ENCODE measurements around the gene RBM22.

The RBM22 gene

DNA sequence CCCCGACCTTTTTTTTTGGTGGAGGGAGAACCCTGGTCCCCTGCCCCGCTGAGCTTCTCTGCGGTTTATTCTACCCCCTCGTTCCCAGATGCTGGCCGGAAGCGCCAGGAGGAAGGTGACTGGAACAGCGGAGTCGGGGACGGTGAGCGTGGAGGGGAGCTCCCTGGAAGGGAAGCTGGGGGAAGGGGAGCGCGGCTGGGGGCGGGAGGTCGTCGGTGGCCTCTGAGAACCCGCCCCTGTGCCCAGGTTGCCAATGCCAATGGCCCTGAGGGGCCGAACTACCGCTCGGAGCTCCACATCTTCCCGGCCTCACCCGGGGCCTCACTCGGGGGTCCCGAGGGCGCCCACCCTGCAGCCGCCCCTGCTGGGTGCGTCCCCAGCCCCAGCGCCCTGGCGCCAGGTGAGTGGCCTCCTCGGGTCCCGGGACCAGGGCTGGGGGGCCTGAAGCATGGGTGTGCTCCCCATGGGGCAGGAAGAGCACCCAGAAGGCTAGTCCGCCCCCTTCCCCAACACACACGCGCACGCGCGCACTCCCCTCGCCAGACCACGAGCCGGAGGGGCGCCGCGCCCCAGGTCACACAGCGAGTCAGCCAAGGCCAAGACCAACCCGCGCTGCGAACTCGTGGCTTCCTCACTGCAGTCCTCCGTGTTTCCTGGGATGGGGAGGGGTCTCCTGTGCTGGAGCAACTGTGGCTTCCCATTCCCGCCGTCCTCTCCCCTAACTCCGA is 29.2 kb downstream of the RBM22 start:
- peak; percentile 35 for DNase-seq

DNA sequence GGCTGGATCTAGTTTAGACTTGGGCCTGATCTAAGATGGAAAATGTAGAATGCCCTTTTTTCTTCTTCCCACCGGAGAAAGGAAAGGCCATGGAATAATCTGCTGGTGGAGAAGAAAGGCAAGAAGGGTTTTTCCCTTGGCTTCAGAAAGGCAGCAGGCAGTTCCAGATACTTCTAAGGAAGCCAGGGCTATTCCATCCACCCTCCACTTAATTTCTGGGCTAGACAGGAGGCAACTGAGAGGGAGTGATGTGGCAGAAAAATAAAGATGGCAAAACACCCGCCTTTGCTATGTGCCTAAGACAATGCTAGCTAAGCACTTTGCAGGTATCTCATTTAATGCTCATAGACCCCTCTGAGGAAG is 29.9 kb downstream of the RBM22 start:
- DNase-seq = peak; percentile 38

- no peak for DNase-seq
These were observed 30.5 kb downstream of the RBM22 start for GRCh38 chr5:150670275-150670947.

- no peak for DNase-seq
These were observed 35.8 kb downstream of the RBM22 start for GRCh38 chr5:150665044-150665443.

DNA sequence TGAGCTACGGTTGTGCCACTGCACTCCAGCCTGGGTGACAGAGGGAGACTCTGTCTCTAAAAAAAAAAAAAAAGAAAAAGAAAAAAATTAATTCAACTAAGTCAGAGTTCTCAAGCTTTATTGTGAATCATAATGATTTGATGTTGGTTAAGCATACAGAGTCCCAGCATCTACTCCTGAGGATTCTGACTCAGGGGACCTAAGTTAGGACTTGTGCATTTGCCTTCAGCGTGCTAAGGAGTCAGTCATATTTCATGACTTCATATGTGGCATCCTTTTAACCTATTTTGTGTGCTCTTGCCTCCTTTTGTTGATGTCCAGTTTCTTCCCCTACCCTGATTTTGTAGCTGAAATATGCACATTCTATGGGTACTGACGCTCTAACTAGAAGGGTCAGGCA is 36.9 kb downstream of the RBM22 start:
- DNase-seq = no peak

DNA sequence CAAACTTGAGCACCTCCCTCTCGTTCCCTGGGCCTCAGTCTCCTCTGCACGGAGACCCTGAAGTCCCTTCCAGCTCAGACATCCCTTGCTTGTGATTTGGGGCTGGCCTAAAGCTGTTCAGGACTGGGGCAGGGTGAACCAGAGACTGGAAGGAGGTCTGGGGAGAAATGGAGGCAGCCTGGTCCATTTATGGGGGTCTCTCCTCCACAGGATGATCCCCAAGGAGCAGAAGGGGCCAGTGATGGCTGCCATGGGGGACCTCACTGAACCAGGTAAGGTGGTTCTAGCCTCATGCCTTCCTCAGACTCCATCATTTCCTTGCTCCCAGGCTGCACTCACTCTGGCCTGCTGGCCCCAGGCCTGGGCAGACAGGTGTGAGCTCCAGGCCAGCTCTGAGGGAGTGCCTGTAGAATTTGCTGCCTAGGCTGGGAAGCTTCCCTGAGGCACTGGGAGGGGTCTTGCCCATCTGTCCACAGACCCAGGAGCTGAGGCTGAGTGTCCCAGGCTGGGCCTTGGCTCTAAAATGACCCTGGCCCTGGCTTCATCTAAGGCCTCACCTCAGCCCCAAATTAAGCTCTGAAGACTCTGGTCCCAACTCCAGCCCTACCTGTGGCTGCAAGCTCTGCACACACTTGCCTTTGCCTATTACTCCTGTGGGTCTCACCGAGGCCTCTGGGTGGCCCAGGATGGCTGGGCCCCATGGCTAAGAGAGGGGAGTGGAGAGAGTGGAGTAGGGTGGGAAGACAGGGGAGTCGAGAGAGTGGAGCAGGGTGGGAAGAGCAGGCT is 37.9 kb downstream of the RBM22 start:
- DNase-seq = no peak

DNA sequence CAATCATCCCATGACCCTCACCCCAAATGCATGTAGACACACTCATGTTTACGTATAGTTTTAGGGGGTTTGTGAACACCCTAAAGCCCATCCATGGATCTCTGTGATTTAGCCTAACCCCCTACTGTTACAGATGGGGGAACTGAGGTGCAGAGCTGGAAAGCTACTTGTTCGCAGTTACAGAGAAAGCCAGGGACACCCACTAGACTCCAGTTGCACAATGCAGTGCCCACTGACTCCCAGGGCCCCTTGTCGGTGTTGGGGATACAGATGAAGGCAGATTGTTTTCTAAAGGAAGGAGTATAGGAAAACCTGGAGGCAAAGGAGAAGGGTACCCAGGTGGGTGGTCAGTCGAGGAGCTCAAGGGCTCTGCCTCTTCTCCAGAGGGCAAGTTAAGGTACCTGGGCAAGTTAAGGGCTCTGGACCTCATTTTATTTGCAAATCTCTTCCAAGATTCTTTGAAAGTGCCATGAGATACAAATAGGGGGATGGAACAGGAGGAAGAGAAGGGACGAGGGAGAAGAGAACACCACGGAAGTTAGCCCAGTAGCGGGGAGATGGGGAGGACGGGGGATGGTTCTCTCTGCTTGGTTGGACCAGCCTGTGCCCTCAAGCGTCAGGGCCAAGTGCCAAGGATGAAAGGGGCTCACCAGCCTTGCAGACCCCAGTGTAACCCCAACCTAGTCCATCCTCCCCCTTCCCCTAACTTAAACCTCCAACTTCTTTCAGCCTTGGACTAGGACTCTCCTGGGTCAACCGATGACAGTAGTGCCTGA is 38.9 kb downstream of the RBM22 start:
- DNase-seq = no peak

DNA sequence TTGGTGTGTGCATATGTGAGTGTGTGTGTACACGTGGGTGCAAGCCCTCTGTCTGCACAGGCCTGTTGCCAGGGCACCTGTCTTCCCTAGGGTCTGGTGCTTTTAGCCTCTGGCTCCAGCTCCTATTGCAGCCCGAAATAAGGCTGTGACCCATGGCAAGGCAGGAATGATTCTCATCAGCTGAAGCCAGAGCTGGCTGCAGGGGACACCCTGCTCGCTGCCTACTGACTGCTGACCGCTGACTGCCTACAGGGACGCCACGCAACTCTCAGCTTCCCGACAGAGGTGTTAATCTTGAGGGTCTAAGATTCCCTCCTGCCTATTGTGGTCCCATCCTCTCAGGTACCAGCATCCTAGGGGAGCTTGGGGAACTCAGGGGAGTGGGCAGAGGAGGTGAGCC is 39.8 kb downstream of the RBM22 start, which contains the start of gene MYOZ3:
MYOZ3 (plus strand) TSS at position 166 of the 400 bp plus-strand sequence. CDS start 1,691 bp downstream, outside the sequence.
- no peak for DNase-seq

DNA sequence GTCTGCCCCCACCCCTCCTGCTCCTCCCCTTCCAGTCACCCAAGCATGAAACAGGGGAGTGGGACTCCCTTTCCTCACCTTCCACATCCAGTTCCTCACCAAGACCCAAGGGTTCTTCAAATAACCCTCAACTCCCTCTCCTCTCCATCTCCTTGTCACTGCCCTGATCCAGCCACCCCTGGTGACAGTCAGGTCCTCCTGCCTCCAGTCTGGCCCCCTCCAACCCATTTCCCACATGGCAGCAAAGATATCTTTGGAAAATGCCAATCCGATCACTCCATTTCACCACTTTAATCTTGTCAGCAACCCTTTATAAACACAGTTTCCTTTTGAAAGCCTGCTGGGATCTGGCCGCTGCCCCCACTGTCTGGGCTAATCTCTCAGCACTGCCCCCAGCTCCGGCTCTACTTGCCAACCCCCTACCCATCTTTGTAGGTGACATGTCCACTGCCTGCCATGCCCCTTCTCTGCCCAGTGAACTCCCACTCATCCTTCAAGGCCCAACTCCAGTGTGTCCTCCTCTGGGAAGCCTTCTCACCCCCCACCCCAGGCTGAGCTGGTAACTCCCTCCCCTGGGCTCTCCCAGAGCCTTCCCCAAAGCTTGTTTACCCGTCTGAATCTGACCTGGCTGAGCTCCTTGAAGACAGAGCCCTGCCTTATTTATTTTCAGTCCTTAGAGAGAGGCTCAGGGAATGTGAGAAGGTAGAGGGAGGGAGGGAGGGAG is 40.6 kb downstream of the RBM22 start:
- DNase-seq = no peak

GRCh38 chr5:150659360-150660107 is 41.3 kb downstream of the RBM22 start:
- peak; percentile 15 for DNase-seq

GRCh38 chr5:150658699-150659265 is 42.1 kb downstream of the RBM22 start:
- DNase-seq = peak; percentile 18

GRCh38 chr5:150658121-150658520 is 42.7 kb downstream of the RBM22 start:
- no peak for DNase-seq

DNA sequence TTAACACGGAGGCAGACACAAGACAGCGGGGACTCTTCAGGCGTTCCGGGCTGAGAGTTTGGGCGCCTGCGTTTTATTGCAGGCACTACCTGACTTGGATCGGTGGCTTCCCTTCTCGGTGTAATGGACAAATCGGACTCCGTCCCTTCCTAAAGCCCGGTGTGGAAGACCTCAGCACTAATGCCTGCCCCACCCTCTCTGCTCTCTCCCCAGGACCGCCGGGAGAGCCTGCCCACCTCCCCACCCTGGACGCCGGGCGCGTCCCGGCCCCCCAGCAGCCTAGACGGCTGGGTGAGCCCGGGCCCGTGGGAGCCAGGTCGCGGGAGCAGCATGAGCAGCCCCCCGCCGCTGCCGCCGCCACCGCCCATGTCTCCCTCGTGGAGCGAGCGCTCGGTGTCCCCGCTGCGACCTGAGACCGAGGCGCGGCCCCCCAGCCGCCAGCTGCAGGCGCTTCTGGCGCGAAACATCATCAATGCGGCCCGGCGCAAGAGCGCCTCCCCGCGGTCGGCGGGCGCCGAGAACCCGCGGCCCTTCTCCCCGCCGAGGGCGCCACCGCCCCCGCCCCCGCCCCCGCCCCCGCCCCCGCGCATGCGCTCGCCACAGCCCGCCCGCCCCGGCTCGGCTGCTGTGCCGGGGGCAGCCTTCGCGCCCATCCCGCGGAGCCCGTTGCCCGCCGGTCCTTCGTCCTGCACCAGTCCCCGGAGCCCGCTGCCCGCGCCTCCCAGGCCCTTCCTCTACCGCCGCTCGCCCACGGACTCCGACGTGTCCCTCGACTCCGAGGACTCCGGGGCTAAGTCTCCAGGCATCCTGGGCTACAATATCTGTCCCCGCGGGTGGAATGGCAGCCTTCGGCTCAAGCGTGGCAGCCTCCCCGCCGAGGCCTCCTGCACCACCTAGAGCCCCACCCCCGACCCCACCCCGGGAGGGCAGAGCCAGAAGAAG is 44.4 kb downstream of the RBM22 start:
- DNase-seq = peak; percentile 92

DNA sequence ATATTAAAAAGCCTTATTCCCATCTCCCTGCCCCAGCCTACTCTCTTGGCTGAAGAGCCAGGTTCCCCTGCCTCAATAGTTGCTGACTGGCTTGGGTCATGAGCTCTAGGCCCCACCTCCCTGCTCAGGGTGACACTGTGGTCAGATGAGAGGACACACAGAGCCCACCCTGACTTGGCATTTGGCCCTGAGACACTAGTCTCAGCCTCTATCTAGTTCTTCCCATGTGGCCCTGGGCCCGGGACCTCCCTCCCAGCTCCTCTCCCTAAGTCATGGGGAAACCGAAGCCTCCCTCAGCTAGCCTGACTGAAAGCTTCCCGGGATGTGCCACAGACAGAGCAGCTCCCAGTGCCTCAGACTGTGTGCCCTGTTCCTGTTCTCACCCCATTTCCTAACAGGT is 45.6 kb downstream of the RBM22 start:
- no peak for DNase-seq

DNA sequence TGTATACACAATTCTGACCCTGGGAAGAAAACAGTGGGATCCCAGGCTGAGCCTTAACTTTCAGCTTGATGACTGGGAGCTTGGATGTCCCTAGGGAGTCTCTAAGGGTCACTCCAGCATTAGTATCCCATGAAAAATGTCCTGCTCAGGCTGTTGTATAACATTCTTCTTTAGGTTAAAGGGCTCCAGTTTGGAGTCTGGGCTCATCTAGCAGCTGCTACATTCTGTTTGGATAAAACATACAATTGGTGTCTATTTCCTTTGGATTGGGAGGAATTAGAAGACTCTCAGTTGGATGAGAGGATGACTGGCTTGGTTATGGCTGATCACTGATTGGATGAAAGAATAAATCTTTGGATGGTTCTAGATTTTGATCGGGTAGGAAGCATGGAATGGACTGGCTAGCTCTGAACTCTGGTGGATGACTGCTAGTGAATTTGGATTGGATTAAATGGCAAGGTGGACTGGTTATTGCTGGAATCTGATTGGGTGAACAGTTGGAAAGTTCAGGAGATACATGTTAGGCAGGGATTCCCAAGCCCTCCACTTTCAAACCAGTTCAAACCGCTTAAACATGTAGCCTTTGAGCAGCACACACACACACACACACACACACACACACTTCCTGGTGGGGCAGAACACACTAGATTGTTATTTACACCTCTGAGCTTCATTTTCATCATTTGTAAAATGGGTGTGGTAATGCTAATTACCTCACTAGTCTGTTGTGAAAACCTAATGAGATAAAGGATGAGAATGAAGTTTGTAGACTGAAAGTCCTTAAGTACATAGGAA is 46.9 kb downstream of the RBM22 start:
- no peak for DNase-seq

DNA sequence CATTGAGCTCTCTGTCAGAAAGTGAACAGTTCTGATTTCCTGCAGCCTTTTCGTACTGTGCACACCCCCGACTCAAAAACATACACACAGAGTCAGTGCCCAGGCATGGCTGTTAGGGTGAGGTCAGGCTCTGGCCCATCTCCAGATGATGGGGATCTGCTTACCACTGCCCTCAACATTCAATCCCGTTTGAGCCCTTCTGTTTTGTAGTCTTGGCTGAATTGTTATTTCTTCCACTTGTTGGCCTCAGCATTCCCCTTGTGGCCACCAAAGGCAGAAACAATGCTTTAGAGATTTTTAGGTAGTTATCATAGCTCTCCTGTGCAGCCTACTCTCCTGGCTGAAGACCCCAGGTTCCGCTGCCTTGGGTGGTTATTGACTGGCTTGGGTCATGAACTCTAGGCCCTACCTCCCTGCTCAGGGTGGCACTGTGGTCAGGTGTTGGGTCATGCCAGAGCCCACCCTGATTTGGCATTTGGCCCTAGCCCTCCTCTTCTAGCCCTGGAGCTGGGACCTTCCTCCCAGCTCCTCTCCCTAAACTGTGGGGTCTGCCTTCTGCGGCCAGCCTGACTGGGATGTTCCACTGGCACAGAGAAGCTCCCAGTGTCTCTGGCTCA is 47.6 kb downstream of the RBM22 start:
- no peak for DNase-seq

GRCh38 chr5:150651924-150652671 is 48.8 kb downstream of the RBM22 start:
- DNase-seq = no peak

GRCh38 chr5:150651382-150651781 is 49.5 kb downstream of the RBM22 start:
- no peak for DNase-seq

Measured in right hindlimb (tissue), 1 donor.